ENCODE results near the gene RFX4. TPM values are rescaled to one million over a fixed set of nuclear protein-coding genes. Genes with fewer than 3 reads are reported as not detected.

Gene RFX4
- total RNA-seq, 1 donor from 2014 or later, result not detected

GRCh38 chr12:106710143-106710893 is 127.5 kb downstream of the RFX4 start:
- H3K27me3 ChIP-seq (ENCODE audit: control insufficient read depth, insufficient read depth, low read length), result no peaks in the 10 kb centered on the region
- DNase-seq (ENCODE audit: low read depth), result no peak
- H3K36me3 ChIP-seq (ENCODE audit: control insufficient read depth, insufficient read depth, low read length), result no peaks in the 10 kb centered on the region
- TF ChIP-seq, protein P1, sequence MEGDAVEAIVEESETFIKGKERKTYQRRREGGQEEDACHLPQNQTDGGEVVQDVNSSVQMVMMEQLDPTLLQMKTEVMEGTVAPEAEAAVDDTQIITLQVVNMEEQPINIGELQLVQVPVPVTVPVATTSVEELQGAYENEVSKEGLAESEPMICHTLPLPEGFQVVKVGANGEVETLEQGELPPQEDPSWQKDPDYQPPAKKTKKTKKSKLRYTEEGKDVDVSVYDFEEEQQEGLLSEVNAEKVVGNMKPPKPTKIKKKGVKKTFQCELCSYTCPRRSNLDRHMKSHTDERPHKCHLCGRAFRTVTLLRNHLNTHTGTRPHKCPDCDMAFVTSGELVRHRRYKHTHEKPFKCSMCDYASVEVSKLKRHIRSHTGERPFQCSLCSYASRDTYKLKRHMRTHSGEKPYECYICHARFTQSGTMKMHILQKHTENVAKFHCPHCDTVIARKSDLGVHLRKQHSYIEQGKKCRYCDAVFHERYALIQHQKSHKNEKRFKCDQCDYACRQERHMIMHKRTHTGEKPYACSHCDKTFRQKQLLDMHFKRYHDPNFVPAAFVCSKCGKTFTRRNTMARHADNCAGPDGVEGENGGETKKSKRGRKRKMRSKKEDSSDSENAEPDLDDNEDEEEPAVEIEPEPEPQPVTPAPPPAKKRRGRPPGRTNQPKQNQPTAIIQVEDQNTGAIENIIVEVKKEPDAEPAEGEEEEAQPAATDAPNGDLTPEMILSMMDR (IDR thresholded peaks at IDR 0.05; ENCODE audit: insufficient read depth, low read length, poor library complexity, severe bottlenecking), result no peak
- no peak overlapping the region for H3K4me3 ChIP-seq (ENCODE audit: low read depth, low read length)

DNA sequence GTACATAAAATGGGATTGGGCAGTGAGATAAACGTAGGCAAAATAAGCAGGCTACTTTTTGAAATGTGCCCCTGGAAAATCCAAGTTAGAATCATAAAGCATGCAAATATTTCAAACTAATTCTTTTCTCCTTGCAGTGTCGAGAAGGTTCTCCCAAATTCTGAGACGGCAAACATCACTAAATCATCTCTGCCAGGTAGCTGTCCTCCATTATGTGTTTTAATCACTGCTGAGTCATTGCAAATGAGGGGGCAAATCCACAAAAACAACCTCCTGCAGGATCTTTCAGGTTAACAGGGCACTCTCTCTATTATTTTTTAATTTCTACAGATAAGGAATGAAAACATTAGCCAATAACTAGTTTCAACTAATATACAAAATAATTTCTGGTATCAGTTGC is 128.5 kb downstream of the RFX4 start:
- no peak overlapping the region for H3K4me3 ChIP-seq (ENCODE audit: low read depth, low read length)
- no peaks in the 10 kb centered on the region for H3K36me3 ChIP-seq (ENCODE audit: control insufficient read depth, insufficient read depth, low read length)
- no peaks in the 10 kb centered on the region for H3K27me3 ChIP-seq (ENCODE audit: control insufficient read depth, insufficient read depth, low read length)
- TF ChIP-seq, protein P1 (IDR thresholded peaks at IDR 0.05; ENCODE audit: insufficient read depth, low read length, poor library complexity, severe bottlenecking), result no peak
- DNase-seq (ENCODE audit: low read depth), result no peak

DNA sequence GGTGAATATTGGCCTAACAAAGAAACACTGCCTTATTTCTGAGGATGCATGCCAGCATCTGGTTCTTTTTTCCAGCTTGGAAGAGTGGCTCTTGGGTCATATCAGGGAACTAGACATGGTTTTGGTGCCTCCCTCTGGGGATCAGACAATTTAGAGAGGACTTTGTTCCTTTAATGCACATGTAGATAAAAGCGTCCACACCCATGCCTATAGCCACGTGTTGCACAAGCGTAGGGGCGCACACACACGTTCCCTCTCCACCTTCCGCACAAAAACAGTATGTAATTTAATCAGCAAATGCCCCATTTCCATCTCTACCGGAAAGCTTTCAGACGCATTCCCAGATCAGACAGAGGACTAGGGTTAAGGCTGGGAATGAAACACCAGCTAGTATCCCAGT is 130.0 kb downstream of the RFX4 start:
- Histone ChIP-seq H3K27me3 (ENCODE audit: control insufficient read depth, insufficient read depth, low read length) (no peaks in the 10 kb centered on the region), H3K4me3 (ENCODE audit: low read depth, low read length) (no peak overlapping the region), H3K36me3 (ENCODE audit: control insufficient read depth, insufficient read depth, low read length) (no peaks in the 10 kb centered on the region)
- DNase-seq (ENCODE audit: low read depth), result no peak
- TF ChIP-seq, protein P1 (IDR thresholded peaks at IDR 0.05; ENCODE audit: insufficient read depth, low read length, poor library complexity, severe bottlenecking), result no peak

- H3K4me3 ChIP-seq (ENCODE audit: low read depth, low read length), result no peak overlapping the region
- DNase-seq (ENCODE audit: low read depth), result no peak
- H3K27me3 ChIP-seq (ENCODE audit: control insufficient read depth, insufficient read depth, low read length), result no peaks in the 10 kb centered on the region
- TF ChIP-seq, protein P1 (IDR thresholded peaks at IDR 0.05; ENCODE audit: insufficient read depth, low read length, poor library complexity, severe bottlenecking), result no peak
- no peaks in the 10 kb centered on the region for H3K36me3 ChIP-seq (ENCODE audit: control insufficient read depth, insufficient read depth, low read length)
These were observed 132.1 kb downstream of the RFX4 start for GRCh38 chr12:106714926-106715325.

DNA sequence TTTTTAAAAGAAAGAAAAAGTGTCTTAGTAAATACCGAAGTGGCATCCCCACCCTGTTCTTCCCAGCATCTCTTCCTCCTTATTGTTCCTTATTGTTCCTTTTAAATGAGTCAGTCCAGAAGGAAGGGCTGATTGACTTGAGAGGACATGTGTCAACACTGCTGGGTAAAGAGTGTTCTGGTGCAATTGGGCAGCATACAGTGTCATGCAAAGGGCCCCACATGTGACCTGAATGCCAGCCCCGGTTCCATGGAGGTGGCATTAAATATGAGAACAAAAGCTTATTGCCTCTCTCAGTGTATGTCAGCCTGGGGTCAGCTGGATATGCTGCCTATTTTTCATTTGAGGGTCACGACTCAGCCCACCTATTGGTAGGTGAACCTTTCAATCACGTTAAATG is 132.8 kb downstream of the RFX4 start:
- Histone ChIP-seq H3K4me3 (ENCODE audit: low read depth, low read length) (no peak overlapping the region), H3K27me3 (ENCODE audit: control insufficient read depth, insufficient read depth, low read length) (no peaks in the 10 kb centered on the region), H3K36me3 (ENCODE audit: control insufficient read depth, insufficient read depth, low read length) (no peaks in the 10 kb centered on the region)
- no peak for DNase-seq (ENCODE audit: low read depth)
- TF ChIP-seq, protein P1 (IDR thresholded peaks at IDR 0.05; ENCODE audit: insufficient read depth, low read length, poor library complexity, severe bottlenecking), result no peak

DNA sequence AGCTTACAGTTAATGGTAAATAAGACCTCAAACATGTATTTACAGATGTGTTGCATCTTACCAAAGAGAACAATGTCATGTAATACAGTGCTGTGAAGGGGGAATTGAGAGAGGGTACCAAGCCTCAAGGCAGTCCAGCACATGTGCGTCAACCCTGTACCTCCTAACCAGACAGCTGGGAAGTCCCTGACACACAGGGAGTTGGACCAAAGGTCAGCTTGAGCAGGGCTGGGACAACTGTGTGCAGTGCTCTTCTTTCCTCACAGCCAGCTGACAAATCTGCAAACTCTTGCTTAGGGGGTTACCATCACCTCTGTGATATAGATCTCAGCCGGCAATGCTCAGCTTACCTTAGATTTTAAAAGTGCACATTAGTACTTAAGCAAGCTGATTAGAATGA is 134.9 kb downstream of the RFX4 start:
- no peaks in the 10 kb centered on the region for H3K36me3 ChIP-seq (ENCODE audit: control insufficient read depth, insufficient read depth, low read length)
- H3K4me3 ChIP-seq (ENCODE audit: low read depth, low read length), result no peak overlapping the region
- no peaks in the 10 kb centered on the region for H3K27me3 ChIP-seq (ENCODE audit: control insufficient read depth, insufficient read depth, low read length)
- no peak for DNase-seq (ENCODE audit: low read depth)
- TF ChIP-seq, protein P1 (IDR thresholded peaks at IDR 0.05; ENCODE audit: insufficient read depth, low read length, poor library complexity, severe bottlenecking), result no peak

Measured in kidney epithelial cell (primary cell).